IPS DF 6.9 (cell line): Measurements from ENCODE around the gene BCCIP.

Experiments used
- DNase-seq: peaks from one replicate; pipeline ENCODE4 v3.0.0-alpha.2; 2013; ENCODE audit warnings: low read depth, low spot score
- H3K27ac ChIP-seq: one replicate; pipeline ENCODE4 v1.5.1; 2013; ENCODE audit warnings: low read length, control low read depth
- H3K27me3 ChIP-seq: 2 replicates; pipeline ENCODE4 v1.6.1; 2013; ENCODE audit warnings: mild to moderate bottlenecking, low read length; ENCODE audit not compliant: control insufficient read depth, insufficient read depth
- H3K36me3 ChIP-seq: 2 replicates; pipeline ENCODE4 v1.6.1; 2013; ENCODE audit warnings: low read length; ENCODE audit not compliant: control insufficient read depth, insufficient read depth
- H3K4me1 ChIP-seq: 2 replicates; pipeline ENCODE4 v1.6.1; 2013; ENCODE audit warnings: low read length; ENCODE audit not compliant: control insufficient read depth, insufficient read depth
- H3K4me3 ChIP-seq: 2 replicates; pipeline ENCODE4 v1.5.1; 2013; ENCODE audit warnings: mild to moderate bottlenecking, low read length
- H3K9me3 ChIP-seq: 2 replicates; pipeline ENCODE4 v1.6.1; 2013; ENCODE audit warnings: low read length, inconsistent platforms; ENCODE audit not compliant: control insufficient read depth, insufficient read depth
- WGBS: extraction: QIAGEN DNeasy Blood & Tissue Kit; methylation state at CpG from one replicate; pipeline ENCODE4 v1.1.7; 2013; ENCODE audit warnings: mixed read lengths, missing lambda C conversion rate; ENCODE audit not compliant: insufficient read length, insufficient coverage; 5-methylcytosine and 5-hydroxymethylcytosine counted together

BCCIP gene

GRCh38 chr10:125797994-125798662, 25.2 kb upstream of the BCCIP start:
- H3K27ac ChIP-seq, result no peak overlapping the region
- H3K9me3 ChIP-seq, result no peaks in the 10 kb centered on the region
- H3K27me3 ChIP-seq, result no peaks in the 10 kb centered on the region
- DNase-seq, result no peak
- no peak overlapping the region; the same call in 1 of the 2 replicates for H3K4me3 ChIP-seq
- H3K4me1 ChIP-seq, result no peaks in the 10 kb centered on the region
- no peaks in the 10 kb centered on the region; the same call in 1 of the 2 replicates for H3K36me3 ChIP-seq
- no CpG with 5 or more reads among the region's 5 CpGs for WGBS

GRCh38 chr10:125799451-125800182, 23.7 kb upstream of the BCCIP start:
- no peak for DNase-seq
- Histone ChIP-seq H3K27me3 (no peaks in the 10 kb centered on the region), H3K4me3 (no peak overlapping the region), H3K9me3 (no peaks in the 10 kb centered on the region), H3K27ac (no peak overlapping the region), H3K36me3 (no peaks in the 10 kb centered on the region; the same call in 1 of the 2 replicates), H3K4me1 (no peaks in the 10 kb centered on the region)
- no CpG with 5 or more reads among the region's 8 CpGs for WGBS

GRCh38 chr10:125801574-125801973, 21.8 kb upstream of the BCCIP start:
- Histone ChIP-seq H3K4me1 (no peaks in the 10 kb centered on the region), H3K36me3 (peaks cover 4% of the 10 kb centered on the region), H3K27ac (no peak overlapping the region), H3K9me3 (no peaks in the 10 kb centered on the region), H3K27me3 (no peaks in the 10 kb centered on the region), H3K4me3 (no peak overlapping the region)
- no CpG with 5 or more reads among the region's 1 CpG for WGBS
- DNase-seq, result no peak

- H3K9me3 ChIP-seq, result no peaks in the 10 kb centered on the region
- no peak for DNase-seq
- no CpG with 5 or more reads among the region's 5 CpGs for WGBS
- H3K4me1 ChIP-seq, result no peaks in the 10 kb centered on the region
- H3K27ac ChIP-seq, result no peak overlapping the region
- no peak overlapping the region for H3K4me3 ChIP-seq
- H3K36me3 ChIP-seq, result peaks cover 4% of the 10 kb centered on the region
- no peaks in the 10 kb centered on the region for H3K27me3 ChIP-seq
Observed at GRCh38 chr10:125802131-125802530, 21.2 kb upstream of the BCCIP start.

- H3K36me3 ChIP-seq, result peaks cover 4% of the 10 kb centered on the region
Observed at GRCh38 chr10:125802739-125803138, 20.6 kb upstream of the BCCIP start.

GRCh38 chr10:125808047-125808446, 15.3 kb upstream of the BCCIP start:
- Histone ChIP-seq H3K36me3 (peaks cover 4% of the 10 kb centered on the region), H3K4me1 (no peaks in the 10 kb centered on the region), H3K9me3 (no peaks in the 10 kb centered on the region), H3K27me3 (no peaks in the 10 kb centered on the region), H3K4me3 (no peak overlapping the region), H3K27ac (no peak overlapping the region)
- WGBS, result no CpG with 5 or more reads among the region's 1 CpG
- no peak for DNase-seq

More at GRCh38 chr10:125802739-125803138, 20.6 kb upstream of the BCCIP start:
- DNase-seq, result no peak
- H3K9me3 ChIP-seq, result no peaks in the 10 kb centered on the region
- H3K27me3 ChIP-seq, result no peaks in the 10 kb centered on the region
- H3K4me1 ChIP-seq, result no peaks in the 10 kb centered on the region
- no peak overlapping the region for H3K4me3 ChIP-seq
- WGBS, result no CpG with 5 or more reads among the region's 7 CpGs
- H3K27ac ChIP-seq, result no peak overlapping the region

- no peaks in the 10 kb centered on the region for H3K9me3 ChIP-seq
- no peak overlapping the region for H3K27ac ChIP-seq
- H3K4me3 ChIP-seq, result no peak overlapping the region
- no peaks in the 10 kb centered on the region for H3K27me3 ChIP-seq
- no peaks in the 10 kb centered on the region for H3K4me1 ChIP-seq
- WGBS, result no CpG with 5 or more reads among the region's 1 CpG
- DNase-seq, result no peak
- H3K36me3 ChIP-seq, result peaks cover 2% of the 10 kb centered on the region; the same call in 1 of the 2 replicates
Observed at GRCh38 chr10:125811251-125811650, 12.1 kb upstream of the BCCIP start.

- no peak for DNase-seq
- Histone ChIP-seq H3K27me3 (no peaks in the 10 kb centered on the region), H3K4me3 (no peak overlapping the region), H3K27ac (no peak overlapping the region), H3K9me3 (no peaks in the 10 kb centered on the region), H3K36me3 (peaks cover 2% of the 10 kb centered on the region; the same call in 1 of the 2 replicates), H3K4me1 (no peaks in the 10 kb centered on the region)
- no CpG with 5 or more reads among the region's 1 CpG for WGBS
Observed at GRCh38 chr10:125812128-125812750, 11.1 kb upstream of the BCCIP start.

- Histone ChIP-seq H3K27ac (no peak overlapping the region), H3K27me3 (no peaks in the 10 kb centered on the region), H3K4me1 (no peaks in the 10 kb centered on the region), H3K4me3 (no peak overlapping the region), H3K9me3 (no peaks in the 10 kb centered on the region), H3K36me3 (peaks cover 2% of the 10 kb centered on the region; the same call in 1 of the 2 replicates)
- WGBS, result no CpG with 5 or more reads among the region's 1 CpG
- DNase-seq, result no peak
Observed at GRCh38 chr10:125815764-125816163, 7.6 kb upstream of the BCCIP start.

- no CpG with 5 or more reads among the region's 4 CpGs for WGBS
Observed at GRCh38 chr10:125816548-125816947, 6.8 kb upstream of the BCCIP start.

More at GRCh38 chr10:125816548-125816947, 6.8 kb upstream of the BCCIP start:
- H3K36me3 ChIP-seq, result peaks cover 2% of the 10 kb centered on the region; the same call in 1 of the 2 replicates
- no peaks in the 10 kb centered on the region for H3K4me1 ChIP-seq
- no peaks in the 10 kb centered on the region for H3K9me3 ChIP-seq
- DNase-seq, result no peak
- no peaks in the 10 kb centered on the region for H3K27me3 ChIP-seq
- no peak overlapping the region for H3K4me3 ChIP-seq
- no peak overlapping the region for H3K27ac ChIP-seq
